NCI-H146 treated with DMSO at 0.1 percent for 48 hours (cell line): ENCODE measurements around the gene GRIK4.
A peak's percentile ranks its signal among the peaks of the same experiment; 100 is the strongest.

Source experiments
- DNase-seq: peaks from one replicate; lab custom pipeline; 2025; ENCODE audit not compliant: unreplicated experiment; lab: John Stamatoyannopoulos, UW

The GRIK4 gene

GRCh38 chr11:120546312-120547205 is 35.0 kb downstream of the GRIK4 start:
- no peak for DNase-seq

- DNase-seq: no peak
These were observed 35.8 kb downstream of the GRIK4 start for GRCh38 chr11:120547316-120547715.

- DNase-seq: peak; percentile 13
These were observed 36.5 kb downstream of the GRIK4 start for GRCh38 chr11:120547811-120548681.

GRCh38 chr11:120548682-120549209 is 37.2 kb downstream of the GRIK4 start:
- no peak for DNase-seq

GRCh38 chr11:120549346-120549745 is 37.8 kb downstream of the GRIK4 start:
- no peak for DNase-seq

- DNase-seq: no peak
These were observed 38.5 kb downstream of the GRIK4 start for GRCh38 chr11:120550007-120550406.

- DNase-seq: no peak
These were observed 39.6 kb downstream of the GRIK4 start for GRCh38 chr11:120551191-120551590.

- no peak for DNase-seq
These were observed 43.4 kb downstream of the GRIK4 start for GRCh38 chr11:120554766-120555432.

GRCh38 chr11:120555433-120555773 is 43.9 kb downstream of the GRIK4 start:
- DNase-seq: no peak

- DNase-seq: no peak
These were observed 45.2 kb downstream of the GRIK4 start for GRCh38 chr11:120556797-120557196.

- DNase-seq: no peak
These were observed 47.3 kb downstream of the GRIK4 start for GRCh38 chr11:120558744-120559431.

GRCh38 chr11:120561286-120561685 is 49.7 kb downstream of the GRIK4 start:
- DNase-seq: no peak

- DNase-seq: no peak
These were observed 51.4 kb downstream of the GRIK4 start for GRCh38 chr11:120562806-120563425.

- no peak for DNase-seq
These were observed 52.4 kb downstream of the GRIK4 start for GRCh38 chr11:120563703-120564572.

- DNase-seq: no peak
These were observed 53.2 kb downstream of the GRIK4 start for GRCh38 chr11:120564573-120565311.

- DNase-seq: no peak
These were observed 54.1 kb downstream of the GRIK4 start for GRCh38 chr11:120565466-120566155.

- DNase-seq: no peak
These were observed 54.6 kb downstream of the GRIK4 start for GRCh38 chr11:120566176-120566575.
